Stimulated activated CD4-positive, alpha-beta T cell treated with anti-CD3 and anti-CD28 coated beads, TNF-alpha, amount 100 ng/mL, for 4 hours (primary cell): ENCODE results near the gene CORO7.

Experiments used
- DNase-seq, 3 experiments: peaks; one replicate each; pipeline ENCODE4 v3.0.0-alpha.2; 2020; ENCODE audit warnings: low read depth in 3 of 3

The CORO7 gene

DNA sequence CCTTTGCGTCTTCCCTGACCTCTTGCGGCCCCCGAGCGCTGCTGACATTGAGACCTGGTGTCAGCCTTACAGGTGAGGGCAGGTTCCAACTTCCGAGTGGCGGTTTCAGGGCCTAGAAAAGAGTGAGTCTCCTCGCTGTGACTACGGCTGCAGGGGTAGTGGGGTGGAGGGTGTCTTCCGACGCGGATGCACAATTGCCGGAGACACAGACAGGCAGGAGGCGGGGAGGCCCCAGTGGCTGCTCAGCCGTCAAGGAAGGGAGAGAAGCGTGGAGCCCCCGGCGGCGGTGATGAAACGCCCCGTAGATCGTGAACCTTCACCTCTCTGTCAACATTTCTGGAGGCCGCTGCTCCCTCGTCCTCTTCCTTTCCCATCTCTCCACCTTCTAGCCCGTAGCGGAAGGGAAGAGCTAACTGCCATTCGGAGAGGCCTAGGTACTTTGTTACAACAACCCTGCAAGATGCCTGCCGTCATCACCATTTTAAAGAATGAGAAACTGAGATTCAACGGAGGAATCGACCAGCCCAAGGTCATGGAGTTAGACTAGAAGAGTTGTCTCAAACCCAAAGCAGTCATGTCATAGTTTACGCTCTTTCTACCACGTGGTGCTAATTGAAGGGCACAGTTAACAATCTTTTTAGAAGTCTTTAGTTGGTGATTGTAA lies 9.8 kb upstream of the CORO7 start:
- DNase-seq, result no peak

DNA sequence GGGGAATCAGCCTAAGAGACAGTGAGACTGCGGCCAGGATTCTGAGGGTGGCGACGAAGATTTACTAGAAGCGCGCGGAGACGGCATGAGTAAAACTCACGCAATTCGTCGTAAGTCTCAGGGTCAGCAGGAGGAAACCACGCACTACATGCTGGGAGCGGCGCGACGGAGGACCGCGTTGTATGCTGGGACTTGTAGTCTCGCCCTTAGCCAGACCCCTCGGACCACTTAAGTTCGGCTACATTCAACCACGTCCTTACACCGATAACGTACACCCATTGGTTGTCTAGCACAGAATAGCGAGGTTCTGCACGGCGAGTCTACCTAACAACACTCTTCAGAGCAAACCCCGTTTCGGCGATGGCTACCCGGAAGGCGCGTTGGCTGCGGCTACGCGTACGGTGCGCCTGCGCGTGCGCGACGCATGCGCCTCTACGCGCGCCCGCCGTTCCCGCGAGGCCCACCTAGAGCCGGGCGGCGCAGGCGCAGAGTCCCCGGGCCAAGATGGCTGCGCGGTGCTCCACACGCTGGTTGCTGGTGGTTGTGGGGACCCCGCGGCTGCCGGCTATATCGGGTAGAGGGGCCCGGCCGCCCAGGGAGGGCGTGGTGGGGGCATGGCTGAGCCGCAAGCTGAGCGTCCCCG lies 9.1 kb upstream of the CORO7 start, which contains the start of gene DNAJA3:
Gene DNAJA3, plus strand, starts transcription at position 491 of the 643 bp plus-strand sequence. Its CDS starts 14 bp downstream, at position 505.
- DNase-seq, result peak; percentile 82 to 86 (median 83)

DNA sequence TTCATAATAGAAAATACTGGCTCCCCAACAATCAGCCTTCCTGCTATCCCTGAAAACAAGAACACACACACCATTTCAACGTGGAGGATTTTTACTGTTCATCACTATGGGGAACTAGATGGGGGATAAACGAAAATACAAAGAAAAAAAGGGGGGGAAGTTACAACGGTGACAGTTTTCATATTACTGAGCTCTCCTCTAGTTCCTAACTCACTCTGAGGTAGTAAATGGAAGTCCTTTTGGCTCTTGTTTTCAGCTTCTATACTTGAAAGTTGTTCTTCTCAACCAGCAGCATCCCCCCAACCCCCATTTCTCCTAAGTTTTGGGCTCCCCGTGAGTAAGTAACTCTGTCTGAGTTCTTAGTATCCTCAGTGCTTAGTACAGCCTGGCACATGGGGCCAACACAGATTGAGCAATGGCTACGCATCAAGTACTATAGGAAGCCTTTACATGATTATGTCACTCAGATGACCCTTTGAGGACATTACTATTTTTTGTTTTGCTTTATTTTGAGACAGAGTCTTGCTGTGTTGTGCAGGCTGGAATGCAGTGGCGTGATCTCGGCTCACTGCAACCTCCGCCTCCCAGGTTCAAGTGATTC lies 4.2 kb upstream of the CORO7 start:
- DNase-seq, result no peak

DNA sequence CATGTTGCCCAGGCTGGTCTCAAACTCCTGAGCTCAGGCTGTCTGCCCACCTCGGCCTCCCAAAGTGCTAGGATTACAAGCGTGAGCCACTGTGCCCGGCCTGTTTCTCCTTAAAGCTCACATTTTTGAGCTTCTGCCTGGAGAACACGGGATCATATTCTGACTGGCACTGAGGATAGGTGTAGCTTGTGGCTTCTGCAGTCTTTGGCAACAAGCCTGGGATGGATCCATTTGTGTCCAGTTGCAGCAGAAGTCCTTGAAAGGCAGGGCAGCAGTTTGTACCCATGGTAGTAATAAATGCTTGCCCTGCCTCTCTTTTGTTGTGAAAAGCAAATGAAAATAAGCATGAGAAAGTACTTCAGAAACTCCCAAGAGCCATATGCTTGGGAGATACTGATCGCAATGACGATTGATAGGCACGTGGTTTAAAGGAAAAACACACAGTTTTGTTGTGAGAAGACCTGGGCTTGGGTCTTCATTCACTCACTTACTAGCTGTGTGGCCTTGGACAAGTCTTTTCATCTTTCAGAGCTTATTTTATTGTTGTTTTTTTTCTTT lies 3.1 kb upstream of the CORO7 start:
- DNase-seq, result no peak

DNA sequence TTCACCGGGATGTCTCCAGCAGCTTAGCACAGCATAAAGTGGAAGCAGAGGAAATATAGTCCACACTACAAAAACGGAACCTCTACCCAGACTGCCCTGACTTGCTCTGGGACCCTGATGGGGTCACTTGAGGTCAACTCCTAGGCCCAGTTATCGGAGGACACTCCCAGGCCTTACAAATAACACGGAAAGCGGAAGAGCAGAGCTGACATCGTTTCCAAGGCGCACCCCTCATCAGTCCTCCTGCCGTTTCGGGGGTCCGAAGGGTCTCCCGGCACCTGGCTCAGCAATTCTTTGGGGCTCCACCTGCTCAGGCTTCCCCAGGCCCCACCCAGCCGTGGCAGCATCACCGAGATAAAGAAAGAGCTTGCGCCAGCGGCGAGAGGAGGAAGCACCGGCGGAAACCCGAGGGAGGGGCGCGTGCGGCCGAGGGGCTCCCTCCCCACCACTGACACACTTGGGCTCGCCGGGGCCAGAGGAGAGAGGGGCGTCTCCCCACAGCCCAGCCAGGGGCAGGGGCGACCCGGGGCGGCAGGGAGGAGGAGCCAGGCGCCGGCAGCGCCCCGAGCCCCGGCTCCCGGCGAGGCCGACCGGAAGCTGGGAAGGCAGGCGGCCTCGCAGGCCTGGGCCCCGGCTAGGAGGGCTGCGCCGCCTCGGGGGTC lies 727 bp downstream of the CORO7 start:
- DNase-seq, result peak in 2 of 3 experiments; percentile 21 to 29

DNA sequence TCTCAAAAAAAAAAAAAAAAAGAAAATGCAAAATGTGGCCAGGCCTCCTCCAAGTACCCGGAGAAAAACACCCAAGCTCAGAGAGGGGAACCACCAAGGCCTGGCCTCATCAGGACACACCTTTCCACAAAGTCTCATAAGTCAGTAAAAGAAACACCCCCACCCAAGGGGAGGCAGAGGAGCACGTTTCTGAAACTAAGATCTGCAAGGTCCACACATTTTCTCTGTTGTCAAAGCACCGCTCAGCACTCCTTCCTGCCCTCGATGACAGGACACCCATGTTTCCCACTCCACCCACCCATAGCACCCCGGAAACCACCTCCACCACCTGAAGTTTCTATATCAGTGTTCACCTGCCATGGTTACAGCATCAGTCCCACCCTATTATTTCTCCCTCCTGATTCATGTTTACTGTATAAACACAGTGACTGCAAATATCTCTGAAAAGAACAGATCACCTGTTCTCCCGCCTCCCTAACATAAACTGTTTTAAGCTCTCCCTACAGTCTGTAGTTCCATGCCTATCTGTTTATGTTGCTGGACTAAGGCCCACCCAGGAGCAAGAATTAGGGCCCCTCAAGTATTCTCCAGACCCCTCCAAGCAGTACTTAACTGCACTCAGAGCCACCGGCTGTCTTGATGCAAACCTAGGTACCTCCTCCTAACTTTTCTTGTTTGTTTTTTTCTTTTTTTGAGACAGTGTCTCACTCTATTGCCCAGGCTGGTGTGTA lies 2.0 kb downstream of the CORO7 start:
- DNase-seq, result peak; percentile 40 to 74 (median 54)

DNA sequence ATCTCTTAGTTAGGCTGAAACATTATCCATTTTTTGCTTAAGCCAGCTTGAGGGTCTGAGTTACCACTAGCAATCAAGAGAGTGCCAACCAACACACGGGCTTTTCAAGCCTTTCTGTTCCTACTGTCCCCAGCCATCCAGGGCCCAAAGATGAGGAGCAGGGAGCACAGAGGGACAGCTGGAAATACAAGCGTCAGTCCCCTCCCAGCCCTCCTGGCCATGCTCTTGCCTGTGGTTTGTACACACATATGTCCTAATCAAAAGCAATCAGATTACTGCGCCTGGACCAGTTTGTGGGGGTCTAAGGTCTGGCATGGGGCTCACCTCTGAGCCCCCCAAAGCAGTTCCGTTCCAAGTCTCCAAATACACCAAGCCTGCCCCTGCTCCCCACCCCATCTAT lies 3.5 kb downstream of the CORO7 start:
- DNase-seq, result no peak

DNA sequence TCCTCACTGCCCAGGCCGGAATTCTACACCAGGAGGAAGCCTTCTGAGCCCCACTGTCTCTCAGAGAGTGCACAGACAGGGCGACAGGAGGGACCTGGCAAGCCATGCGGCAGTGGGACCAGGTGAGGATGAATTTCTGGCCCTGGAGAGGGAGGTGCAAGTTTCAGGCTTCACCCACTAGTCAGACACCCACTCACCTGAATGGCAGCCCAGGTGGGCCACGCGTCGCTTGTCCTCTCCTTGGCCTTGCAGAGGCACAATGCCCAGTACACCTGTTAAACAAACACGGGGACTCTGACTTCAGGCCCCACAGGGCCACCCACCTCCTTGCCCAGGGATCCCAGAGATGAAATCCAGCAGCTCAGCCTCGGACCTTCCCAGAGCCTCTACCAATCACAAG lies 4.2 kb downstream of the CORO7 start:
- no peak for DNase-seq

DNA sequence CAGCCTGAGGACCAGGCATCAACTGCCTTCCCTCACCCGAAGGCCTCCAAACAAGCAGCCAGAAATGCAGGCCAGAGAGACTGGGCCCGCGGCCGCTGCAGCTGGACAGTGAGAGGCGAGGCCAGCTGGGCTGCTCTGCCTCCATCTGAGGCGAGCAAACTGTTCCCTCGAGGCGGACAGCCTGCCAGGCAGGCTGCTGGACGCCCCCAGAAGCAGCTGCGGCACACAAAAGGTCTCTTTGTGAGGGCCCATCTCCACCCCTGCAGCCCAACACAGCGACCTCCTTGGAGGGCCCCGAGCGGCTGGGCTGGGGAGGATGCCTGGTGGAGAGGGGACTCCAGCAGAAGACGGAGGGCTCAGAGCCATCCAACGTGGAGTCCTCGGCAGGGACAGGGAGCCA lies 4.7 kb downstream of the CORO7 start:
- DNase-seq, result no peak

DNA sequence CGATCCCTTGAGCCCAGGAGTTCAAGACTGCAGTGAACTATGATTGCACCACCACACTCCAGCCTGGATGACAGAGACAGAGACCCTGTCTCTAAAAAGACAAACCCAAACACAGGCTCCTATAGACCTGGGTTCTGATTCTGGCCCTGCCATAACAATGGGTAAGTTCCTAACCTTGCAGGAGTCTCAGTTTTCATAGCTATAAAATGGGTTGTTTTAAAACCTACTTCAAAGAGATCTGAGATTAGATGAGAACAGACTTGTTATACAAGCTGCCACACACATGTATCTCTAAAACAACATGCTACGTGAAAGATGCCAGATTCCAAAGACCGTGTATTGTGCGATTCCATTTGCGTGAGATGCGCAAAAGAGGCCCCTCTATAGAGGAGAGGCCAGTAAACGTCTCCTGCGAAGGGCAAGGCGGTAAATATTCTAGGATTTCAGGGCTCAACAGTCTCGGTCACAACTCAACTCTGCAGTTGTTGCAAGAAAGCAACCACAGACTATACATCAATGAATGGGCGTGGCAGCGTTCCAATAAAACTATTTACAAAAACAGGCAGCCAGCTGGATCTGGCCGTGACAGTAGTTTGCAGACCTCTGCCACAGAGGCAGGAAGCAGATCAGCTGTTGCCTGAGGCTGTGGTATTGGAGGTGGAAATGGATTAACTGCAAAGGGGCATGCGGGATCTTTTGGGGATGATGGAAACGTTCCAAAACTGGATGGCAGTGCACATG lies 5.9 kb downstream of the CORO7 start:
- no peak for DNase-seq

DNA sequence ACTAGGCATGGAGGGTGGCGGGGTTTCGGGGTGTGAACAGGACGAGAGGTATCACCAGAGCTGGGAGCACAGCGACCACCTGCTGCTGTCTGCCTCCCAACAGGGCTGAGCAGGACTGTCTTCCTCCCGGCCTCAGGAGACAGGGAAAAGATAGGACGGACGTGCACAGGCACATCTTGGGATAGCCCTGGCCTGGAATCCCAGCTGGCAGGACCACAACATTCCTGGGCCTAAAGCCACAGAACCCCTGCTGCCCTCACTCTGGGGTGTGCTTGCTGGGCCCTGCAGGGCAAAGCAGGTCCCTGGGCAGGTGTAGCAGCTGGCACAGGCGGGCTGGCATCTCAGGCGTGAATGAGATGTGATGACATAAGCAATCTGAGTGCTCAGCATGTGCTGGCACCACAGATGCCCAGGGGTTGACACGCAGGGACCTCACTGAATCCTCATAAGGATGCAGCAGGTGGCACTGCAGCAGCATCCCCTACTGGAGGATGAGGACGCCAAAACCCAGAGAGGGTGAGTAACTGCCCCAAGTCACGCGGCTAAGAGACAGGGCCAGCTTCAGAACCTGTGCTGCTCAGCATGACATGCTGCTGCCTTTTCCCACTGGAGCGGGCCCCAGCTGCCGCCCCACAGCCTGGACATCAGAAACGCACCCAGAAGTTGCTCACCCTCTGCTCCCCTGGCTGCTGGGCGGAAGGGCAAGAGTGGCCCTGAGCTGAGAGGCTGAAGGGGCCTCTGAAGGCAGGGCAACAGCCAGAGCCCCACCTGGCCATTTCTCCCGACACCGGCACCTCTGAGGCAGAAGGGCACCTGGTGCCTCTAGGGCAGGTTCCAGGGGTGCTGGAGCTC lies 7.1 kb downstream of the CORO7 start:
- no peak for DNase-seq

DNA sequence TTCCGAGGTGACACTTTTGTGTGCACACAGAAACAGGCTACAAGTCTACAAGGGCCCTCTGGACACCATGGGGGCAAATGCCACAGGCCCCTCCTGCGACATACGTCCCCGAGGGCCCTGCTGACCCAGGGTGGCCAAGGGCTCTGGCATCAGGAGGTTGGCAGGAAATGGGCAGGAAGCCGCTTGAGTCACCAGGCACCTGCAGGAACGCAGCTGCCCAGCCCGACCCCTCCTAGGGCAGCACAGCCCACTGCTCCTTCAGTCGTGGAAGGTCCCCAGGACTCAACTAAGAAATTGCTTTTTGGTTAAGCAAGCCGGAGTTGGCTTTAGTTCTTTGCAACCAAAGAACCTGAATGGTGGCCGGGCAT lies 8.1 kb downstream of the CORO7 start:
- no peak for DNase-seq

DNA sequence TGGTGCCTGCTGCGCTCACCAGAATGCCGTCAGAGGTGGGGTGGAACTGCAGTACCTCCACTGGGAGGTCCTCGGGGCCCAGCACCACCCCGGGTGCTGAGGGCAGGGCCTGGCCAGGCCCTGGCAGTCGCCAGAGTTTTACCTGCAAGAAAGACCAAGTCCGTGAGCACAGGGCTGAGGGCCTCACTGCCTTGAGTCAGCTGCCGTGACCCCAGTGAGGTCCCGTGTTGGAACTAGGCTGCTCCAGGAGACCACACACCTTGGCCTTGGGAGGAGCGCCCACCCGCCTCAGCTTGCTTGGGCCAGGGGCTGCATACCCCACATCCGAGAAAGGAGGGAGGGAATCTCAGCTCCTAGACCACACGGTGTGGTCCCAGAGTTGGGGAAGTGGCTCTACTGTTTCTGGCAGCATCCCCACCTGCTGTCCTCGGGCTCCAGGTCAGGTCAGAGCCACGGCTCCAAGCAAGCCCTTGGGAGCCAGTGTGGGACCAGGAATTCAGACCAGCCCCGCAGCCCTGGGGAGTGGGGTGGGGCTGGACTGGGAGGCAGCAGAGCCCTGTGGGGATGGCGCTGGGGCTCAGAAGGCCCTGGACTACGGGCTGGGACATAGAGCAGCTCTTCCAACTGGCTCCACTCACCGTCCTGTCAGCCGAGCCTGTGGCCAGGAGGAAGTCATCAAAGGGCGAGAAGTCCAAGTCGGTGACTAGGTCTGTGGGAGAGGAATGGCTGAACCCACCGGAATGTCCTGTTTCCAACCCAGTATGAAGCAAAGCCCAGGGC lies 8.7 kb downstream of the CORO7 start:
- DNase-seq, result no peak

DNA sequence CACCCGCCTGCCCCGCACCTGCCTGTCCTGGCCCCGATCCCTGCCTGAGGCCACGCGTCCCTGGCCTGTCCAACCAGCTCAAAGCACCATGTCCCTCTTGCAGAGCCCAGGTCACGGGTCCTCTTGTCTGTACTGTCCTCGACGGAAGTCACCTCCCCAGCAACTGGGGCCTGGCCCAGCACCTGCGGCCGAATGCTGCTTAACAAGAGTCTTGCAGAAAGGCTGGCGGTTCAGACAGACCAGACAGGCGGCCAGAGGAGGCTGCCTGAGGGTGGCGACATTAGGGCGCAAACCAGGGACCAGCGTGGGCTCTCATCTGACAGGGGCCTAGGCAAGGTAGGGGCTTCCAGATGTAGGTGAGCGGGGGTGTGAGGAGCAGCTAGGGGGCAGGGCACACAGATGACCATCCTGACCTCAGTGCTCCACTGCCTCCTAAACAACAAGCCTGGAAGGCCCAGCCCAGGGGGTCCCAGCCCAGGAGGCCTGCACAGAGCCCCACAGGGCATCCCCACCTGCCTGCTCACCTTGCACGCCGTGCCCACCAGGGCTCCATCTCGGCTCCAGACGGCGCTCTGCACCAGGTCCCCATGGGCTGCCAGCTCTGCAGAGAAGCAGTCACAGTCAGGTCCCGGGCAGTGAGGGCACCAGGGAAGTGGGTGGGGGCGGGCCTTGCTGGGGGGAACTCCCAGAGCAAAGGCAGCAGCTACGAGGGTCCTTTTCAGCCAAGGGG lies 11.3 kb downstream of the CORO7 start:
- DNase-seq, result no peak

DNA sequence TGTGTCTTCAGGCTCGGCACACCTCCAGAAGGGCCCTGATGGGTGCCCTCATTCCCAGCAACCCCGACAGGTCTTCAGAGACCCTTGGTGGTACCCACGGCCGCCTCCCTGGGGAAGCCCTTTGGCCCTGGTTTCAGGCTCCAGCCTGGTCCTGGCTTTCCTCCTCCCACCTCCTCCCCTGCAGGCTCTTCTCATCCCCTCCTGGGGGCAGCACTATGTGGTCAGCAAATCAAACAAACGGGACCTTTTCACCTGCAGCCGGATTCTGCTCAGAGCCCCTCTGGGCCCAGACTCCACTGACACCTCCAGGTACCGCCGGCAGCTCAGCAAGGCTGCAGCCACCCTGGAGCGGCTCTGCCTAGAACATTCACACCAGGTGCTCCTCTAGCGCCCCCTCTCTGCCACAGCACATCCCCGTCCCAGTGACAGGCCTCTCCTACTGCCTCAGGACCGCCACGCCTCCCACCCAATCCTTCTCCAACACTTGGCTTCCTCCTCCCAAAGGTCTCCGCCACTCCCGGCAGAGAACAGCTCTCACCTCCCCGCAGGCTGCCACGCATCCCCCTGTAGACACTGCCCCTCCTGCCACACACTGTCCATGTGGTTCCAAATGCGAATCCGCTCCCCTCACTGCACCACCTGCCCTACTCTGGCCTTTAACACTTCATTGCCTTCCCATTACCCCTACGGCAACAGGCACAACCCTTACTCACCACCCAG lies 12.0 kb downstream of the CORO7 start:
- no peak for DNase-seq

DNA sequence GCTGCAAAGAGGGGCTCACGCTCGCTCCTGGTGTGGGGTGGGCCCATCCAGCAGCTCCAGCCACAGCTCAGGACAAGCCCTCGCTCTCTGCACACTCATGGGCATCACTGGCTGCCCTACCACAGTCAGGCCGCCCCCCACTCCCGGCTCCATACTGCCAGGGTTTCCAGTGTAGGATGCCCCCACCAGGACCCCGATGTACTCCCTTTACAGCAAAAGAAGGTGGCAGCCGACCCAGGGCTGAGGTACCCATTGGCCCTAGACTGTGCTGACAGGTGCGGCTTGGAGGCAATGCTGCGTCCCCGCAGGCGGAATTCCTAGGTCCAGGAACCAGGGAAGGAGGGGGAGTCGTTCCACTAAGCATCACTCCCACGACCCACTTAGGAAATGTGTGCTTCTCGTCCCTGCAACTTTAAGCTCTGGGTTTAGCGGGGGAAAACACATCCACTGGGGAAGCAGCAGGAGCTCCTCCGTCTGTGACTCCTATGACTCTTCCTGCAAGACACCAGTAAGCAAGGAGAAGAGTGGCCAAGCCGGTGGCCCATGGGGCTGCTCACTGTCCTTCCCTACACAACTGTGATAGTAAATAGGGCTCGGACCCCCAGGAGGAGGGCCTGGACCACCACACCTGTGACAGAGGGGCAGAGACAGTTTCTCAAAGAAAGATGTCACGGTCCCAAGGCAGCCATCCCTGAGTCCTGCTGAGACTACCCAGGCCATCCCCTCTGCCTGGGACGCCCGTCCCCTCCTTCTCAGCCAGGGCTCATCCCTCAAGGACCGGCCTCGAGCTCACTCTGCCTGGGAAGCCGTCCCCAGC lies 13.1 kb downstream of the CORO7 start:
- DNase-seq, result no peak
